MM.1S (cell line): Measurements from ENCODE around the gene IFITM5.
"Not testable (repeated sequence)": the region's sequence is repeated elsewhere in the genome, so short reads cannot be mapped to it uniquely, and the experiment has no call there.

Experiments used
- DNase-seq: peaks from one replicate; pipeline ENCODE4 v3.0.0-alpha.2; 2015
- H2AFZ ChIP-seq: fragments of 300-600 bp; sonication (generic); 2 replicates; pipeline ENCODE4 v1.6.0; 2016; ENCODE audit warnings: antibody characterized with exemption, low read length
- H3F3A ChIP-seq: fragments of 300-600 bp; sonication (generic); 2 replicates; pipeline ENCODE4 v1.6.1; 2016; ENCODE audit warnings: mild to moderate bottlenecking, antibody characterized with exemption, low read length, moderate library complexity, mixed read lengths; ENCODE audit not compliant: insufficient read depth
- H3K27ac ChIP-seq: fragments of 300-600 bp; sonication (generic); 2 replicates; pipeline ENCODE4 v1.5.1; 2016; ENCODE audit warnings: mild to moderate bottlenecking, low read length
- H3K27me3 ChIP-seq: fragments of 300-600 bp; sonication (generic); replicated peaks from 2 replicates; pipeline ENCODE4 v1.6.0; 2016; ENCODE audit warnings: low read length; ENCODE audit not compliant: insufficient read depth
- H3K36me3 ChIP-seq: fragments of 300-600 bp; sonication (generic); replicated peaks from 2 replicates; pipeline ENCODE4 v1.6.1; 2016; ENCODE audit warnings: mild to moderate bottlenecking, low read length, mixed read lengths; ENCODE audit not compliant: insufficient read depth
- H3K4me1 ChIP-seq: fragments of 300-600 bp; sonication (generic); 2 replicates; pipeline ENCODE4 v1.6.1; 2016; ENCODE audit warnings: low read length, mixed read lengths
- H3K4me2 ChIP-seq: fragments of 300-600 bp; sonication (generic); 2 replicates; pipeline ENCODE4 v1.6.0; 2016; ENCODE audit warnings: low read depth, low read length
- H3K4me3 ChIP-seq: fragments of 300-600 bp; sonication (generic); 2 replicates; pipeline ENCODE4 v1.5.1; 2016; ENCODE audit warnings: low read length, mixed read lengths
- H3K79me2 ChIP-seq: fragments of 300-600 bp; sonication (generic); 2 replicates; pipeline ENCODE4 v1.6.1; 2016; ENCODE audit warnings: mixed run types, low read length, mixed read lengths
- H3K9ac ChIP-seq: fragments of 300-600 bp; sonication (generic); 2 replicates; pipeline ENCODE4 v1.6.1; 2016; ENCODE audit warnings: low read length, mixed read lengths
- H3K9me2 ChIP-seq: fragments of 300-600 bp; sonication (generic); replicated peaks from 2 replicates; pipeline ENCODE4 v1.6.1; 2016; ENCODE audit warnings: mild to moderate bottlenecking, low read length, mixed read lengths; ENCODE audit not compliant: insufficient read depth
- H3K9me3 ChIP-seq: fragments of 300-600 bp; sonication (generic); replicated peaks from 2 replicates; pipeline ENCODE4 v1.6.1; 2016; ENCODE audit warnings: mild to moderate bottlenecking, low read length, mixed read lengths; ENCODE audit not compliant: insufficient read depth
- H4K20me1 ChIP-seq: fragments of 300-600 bp; sonication (generic); 2 replicates; pipeline ENCODE4 v1.6.1; 2016; ENCODE audit warnings: mild to moderate bottlenecking, low read length, moderate library complexity, mixed read lengths; ENCODE audit not compliant: insufficient read depth
- CTCF ChIP-seq: fragments of 300-600 bp; sonication (generic); IDR thresholded peaks from 2 replicates; pipeline ENCODE4 v1.5.1; 2016; ENCODE audit warnings: antibody characterized with exemption, low read length, mixed read lengths
- EZH2 ChIP-seq: fragments of 300-600 bp; sonication (generic); optimal IDR thresholded peaks from 2 replicates; pipeline ENCODE3; 2017; ENCODE audit warnings: low read depth, mild to moderate bottlenecking, antibody characterized with exemption, low read length, mixed read lengths
- EZH2phosphoT487 ChIP-seq: fragments of 300-600 bp; sonication (generic); IDR thresholded peaks from 2 replicates; pipeline ENCODE4 v1.6.1; 2018; ENCODE audit warnings: antibody characterized with exemption, low read length

IFITM5 gene

DNA sequence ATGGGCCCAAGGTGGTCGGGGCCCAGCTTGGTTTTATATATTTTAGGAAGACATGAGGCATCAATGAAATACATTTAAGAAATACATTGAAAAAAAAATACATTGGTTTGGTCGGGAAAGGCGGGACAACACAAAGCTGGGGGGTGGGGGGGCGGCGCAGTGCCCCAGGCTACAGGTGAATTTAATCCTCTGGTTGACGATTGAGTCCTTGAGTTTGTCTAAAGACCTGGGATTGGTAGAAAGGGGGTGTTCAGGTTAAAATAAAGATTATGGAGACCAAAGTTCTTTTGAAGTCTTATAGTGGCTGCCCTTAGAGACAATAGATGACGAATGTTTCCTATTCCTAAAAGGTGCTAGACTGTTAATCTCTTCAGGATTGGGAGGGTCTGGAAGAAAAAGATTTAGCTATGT lies 17.6 kb upstream of the IFITM5 start:
- H2AFZ ChIP-seq = no peak overlapping the region
- H3K79me2 ChIP-seq = no peaks in the 10 kb centered on the region
- no peak for TF ChIP-seq EZH2
- H3K4me2 ChIP-seq = no peak overlapping the region
- peaks cover 57% of the 10 kb centered on the region for H3K27me3 ChIP-seq
- H3K9ac ChIP-seq = no peak overlapping the region
- H3F3A ChIP-seq = no peaks in the 10 kb centered on the region
- H3K4me1 ChIP-seq = peaks cover 14% of the 10 kb centered on the region
- H3K27ac ChIP-seq = no peak overlapping the region
- H3K9me2 ChIP-seq = no peaks in the 10 kb centered on the region
- no peaks in the 10 kb centered on the region for H3K9me3 ChIP-seq
- H3K36me3 ChIP-seq = no peaks in the 10 kb centered on the region
- no peak overlapping the region for H3K4me3 ChIP-seq
- H4K20me1 ChIP-seq = no peaks in the 10 kb centered on the region
- DNase-seq = no peak

DNA sequence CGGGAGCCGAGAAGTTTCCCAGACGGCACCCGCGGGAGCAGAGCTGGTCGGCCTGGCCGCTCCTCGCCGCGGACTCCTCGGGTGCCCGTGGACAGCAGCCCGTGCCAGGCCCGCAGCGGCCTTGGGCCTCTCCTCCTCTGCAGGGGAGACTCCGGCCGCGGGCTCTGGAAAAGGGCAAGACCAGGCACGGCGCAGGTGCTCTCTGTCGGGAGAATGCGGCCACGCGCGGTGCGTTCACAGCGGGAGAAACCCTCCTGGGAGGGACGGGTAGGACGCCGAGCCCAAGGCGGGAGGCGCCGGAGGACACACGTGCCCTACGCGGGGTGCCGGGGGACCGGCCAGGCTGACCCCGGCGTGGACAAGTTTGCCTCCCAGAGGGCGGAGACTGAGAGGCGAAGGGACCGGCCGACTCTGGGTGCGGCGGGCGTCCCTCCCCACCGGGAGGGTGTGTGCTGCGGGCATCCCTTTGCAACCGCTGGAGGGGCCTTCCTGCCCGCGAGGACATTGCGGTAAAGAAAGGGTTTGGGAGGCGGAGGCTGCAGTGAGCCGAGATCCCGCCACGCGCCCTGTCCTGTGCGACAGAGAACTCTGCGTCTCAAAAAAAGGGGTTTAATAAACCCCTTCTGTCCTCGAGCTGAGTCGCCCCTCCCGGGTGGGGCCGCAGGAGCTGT lies 16.8 kb upstream of the IFITM5 start:
- Histone ChIP-seq H3K4me3 (no peak overlapping the region), H3K79me2 (no peaks in the 10 kb centered on the region), H3K36me3 (no peaks in the 10 kb centered on the region), H3K9ac (no peak overlapping the region), H3K27ac (no peak overlapping the region), H3K9me2 (no peaks in the 10 kb centered on the region), H3F3A (no peaks in the 10 kb centered on the region), H4K20me1 (no peaks in the 10 kb centered on the region), H3K4me1 (peaks cover 14% of the 10 kb centered on the region), H3K9me3 (no peaks in the 10 kb centered on the region), H3K27me3 (peaks cover 60% of the 10 kb centered on the region), H3K4me2 (no peak overlapping the region), H2AFZ (no peak overlapping the region)
- no peak for DNase-seq
- no peak for TF ChIP-seq EZH2
- TF ChIP-seq EZH2phosphoT487 = no peak
- no peak for TF ChIP-seq CTCF

- H3K9me3 ChIP-seq = no peaks in the 10 kb centered on the region
- TF ChIP-seq EZH2 = no peak
- TF ChIP-seq EZH2phosphoT487 = no peak
- no peak for TF ChIP-seq CTCF
- peaks cover 56% of the 10 kb centered on the region for H3K27me3 ChIP-seq
- no peak overlapping the region for H3K27ac ChIP-seq
- no peak overlapping the region for H3K4me3 ChIP-seq
- DNase-seq = no peak
- no peaks in the 10 kb centered on the region for H3K9me2 ChIP-seq
- H3K36me3 ChIP-seq = no peaks in the 10 kb centered on the region
- no peaks in the 10 kb centered on the region for H4K20me1 ChIP-seq
- peaks cover 14% of the 10 kb centered on the region for H3K4me1 ChIP-seq
- no peaks in the 10 kb centered on the region for H3K79me2 ChIP-seq
- no peak overlapping the region for H2AFZ ChIP-seq
- H3K4me2 ChIP-seq = no peak overlapping the region
- no peaks in the 10 kb centered on the region for H3F3A ChIP-seq
- H3K9ac ChIP-seq = no peak overlapping the region
These were observed 16.2 kb upstream of the IFITM5 start for GRCh38 chr11:315516-315994.

DNA sequence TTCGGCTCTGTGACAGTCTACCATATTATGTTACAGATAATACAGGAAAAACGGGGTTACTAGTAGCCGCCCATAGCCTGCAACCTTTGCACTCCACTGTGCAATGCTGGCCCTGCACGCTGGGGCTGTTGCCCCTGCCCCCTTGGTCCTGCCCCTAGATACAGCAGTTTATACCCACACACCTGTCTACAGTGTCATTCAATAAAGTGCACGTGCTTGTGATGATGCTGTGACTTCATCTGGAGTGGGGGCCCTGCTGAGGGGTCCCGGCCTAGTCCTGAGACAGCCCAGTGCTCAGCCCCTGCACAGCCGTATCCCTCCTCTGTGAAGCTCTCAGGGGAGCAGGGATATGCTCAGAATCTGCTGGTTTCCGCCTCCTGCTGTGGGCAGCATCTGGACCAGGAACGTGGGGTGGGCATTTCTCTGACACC lies 15.7 kb upstream of the IFITM5 start:
- DNase-seq = no peak
- H3K27ac ChIP-seq = no peak overlapping the region
- no peak overlapping the region for H3K9ac ChIP-seq
- no peaks in the 10 kb centered on the region for H3F3A ChIP-seq
- no peak overlapping the region for H3K4me3 ChIP-seq
- H3K9me3 ChIP-seq = no peaks in the 10 kb centered on the region
- no peaks in the 10 kb centered on the region for H3K9me2 ChIP-seq
- H3K4me1 ChIP-seq = peaks cover 14% of the 10 kb centered on the region
- H2AFZ ChIP-seq = no peak overlapping the region
- no peaks in the 10 kb centered on the region for H4K20me1 ChIP-seq
- H3K4me2 ChIP-seq = no peak overlapping the region
- no peaks in the 10 kb centered on the region for H3K36me3 ChIP-seq
- no peaks in the 10 kb centered on the region for H3K79me2 ChIP-seq
- peaks cover 55% of the 10 kb centered on the region for H3K27me3 ChIP-seq
- no peak for TF ChIP-seq CTCF
- TF ChIP-seq EZH2 = no peak
- TF ChIP-seq EZH2phosphoT487 = no peak

DNA sequence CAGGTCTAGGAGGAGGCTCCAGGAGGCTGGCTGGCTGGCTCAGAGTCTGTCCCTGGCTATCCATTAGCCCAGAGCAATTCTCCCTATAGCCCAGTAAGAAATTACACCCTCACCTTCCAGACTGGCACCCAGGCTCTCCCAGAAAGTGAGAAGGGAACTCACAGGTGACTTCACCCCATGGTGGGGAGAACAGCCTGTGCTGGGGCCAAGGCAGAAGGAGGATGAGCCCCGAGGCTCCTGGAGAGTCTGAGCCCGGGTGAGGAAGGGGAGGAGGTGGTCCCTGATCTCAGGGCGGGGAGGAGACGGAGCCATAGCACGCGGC lies 15.2 kb upstream of the IFITM5 start:
- H2AFZ ChIP-seq, H4K20me1 ChIP-seq, DNase-seq, H3K9ac ChIP-seq, H3K4me3 ChIP-seq, H3K9me2 ChIP-seq, H3K79me2 ChIP-seq, H3K36me3 ChIP-seq, H3K9me3 ChIP-seq, H3F3A ChIP-seq, H3K27ac ChIP-seq: not testable (repeated sequence)
- Histone ChIP-seq H3K27me3 (peaks cover 59% of the 10 kb centered on the region), H3K4me2 (peak overlapping the region; percentile 57; the same call in 1 of the 2 replicates), H3K4me1 (peaks cover 14% of the 10 kb centered on the region)
